SK-N-SH (cell line): ENCODE results near the gene THTPA. TPM values are rescaled to one million over a fixed set of nuclear protein-coding genes. Genes with fewer than 3 reads are reported as not detected.
"Not testable (repeated sequence)": the region's sequence is repeated elsewhere in the genome, so short reads cannot be mapped to it uniquely, and the experiment has no call there.

Source experiments
- CTCF ChIA-PET: fragments of 300-600, 350-600 bp; formaldehyde crosslinking; extraction: SDS; loops from one replicate; lab custom pipeline; 2021; lab: Yijun Ruan, JAX
- POLR2A ChIA-PET: fragments of 350-600 bp; sonication (Branson Sonifier 250); formaldehyde crosslinking; extraction: SDS; loops from one replicate; lab custom pipeline; 2020; ENCODE audit warnings: antibody characterized with exemption, inconsistent platforms; lab: Yijun Ruan, JAX
- DNase-seq: peaks from one replicate; pipeline ENCODE4 v3.0.0; 2012
- H2AFZ ChIP-seq: fragments of 200-600 bp; sonication (generic); 2 replicates; pipeline ENCODE4 v1.8.1; 2016; ENCODE audit warnings: antibody characterized with exemption, mild to moderate bottlenecking, low read depth
- H3F3A ChIP-seq: fragments of 200-600 bp; sonication (generic); replicated peaks from 2 replicates; pipeline ENCODE3; 2016; ENCODE audit warnings: antibody characterized with exemption, mild to moderate bottlenecking; ENCODE audit not compliant: insufficient read depth
- H3K27ac ChIP-seq, 2 experiments: fragments of 200-500 bp in 1 of 2; fragments of 200-600 bp in 1 of 2; sonication (Bioruptor generic) in 1 of 2; sonication (generic), shearing (Covaris generic) in 1 of 2; 2 replicates each; pipeline versions ENCODE4 v1.5.1 to v1.6.1; 2014 to 2016; ENCODE audit warnings: low read depth in 2 of 2, inconsistent platforms in 1 of 2, low read length in 1 of 2, mild to moderate bottlenecking in 1 of 2, mixed read lengths in 1 of 2
- H3K27me3 ChIP-seq: fragments of 200-600 bp; sonication (generic), shearing (Covaris generic); 2 replicates; pipeline ENCODE4 v1.6.1; 2016; ENCODE audit warnings: mixed run types; ENCODE audit not compliant: insufficient read depth
- H3K36me3 ChIP-seq, 2 experiments: fragments of 200-500 bp in 1 of 2; fragments of 200-600 bp in 1 of 2; sonication (Bioruptor generic) in 1 of 2; sonication (generic) in 1 of 2; replicated peaks in 1 of 2; 2 replicates each; pipeline versions ENCODE3 to v1.5.1; 2014 to 2016; ENCODE audit warnings: low read length in 1 of 2, mild to moderate bottlenecking in 1 of 2; ENCODE audit not compliant: insufficient read depth in 2 of 2, control insufficient read depth in 1 of 2
- H3K4me1 ChIP-seq, 2 experiments: fragments of 200-500 bp in 1 of 2; fragments of 200-600 bp in 1 of 2; sonication (Bioruptor generic) in 1 of 2; sonication (generic), shearing (Covaris generic) in 1 of 2; 2 replicates each; pipeline versions ENCODE4 v1.5.1 to v1.6.1; 2014 to 2016; ENCODE audit warnings: low read depth in 1 of 2, low read length in 1 of 2, mixed run types in 1 of 2; ENCODE audit not compliant: insufficient read depth in 2 of 2, control insufficient read depth in 1 of 2
- H3K4me2 ChIP-seq: fragments of 200-600 bp; sonication (generic), shearing (Covaris generic); 2 replicates; pipeline ENCODE4 v1.6.1; 2017; ENCODE audit warnings: mixed run types
- H3K4me3 ChIP-seq, 2 experiments: fragments of 200-500 bp in 1 of 2; fragments of 200-600 bp in 1 of 2; sonication (Bioruptor generic) in 1 of 2; sonication (generic), shearing (Covaris generic) in 1 of 2; 2 replicates each; pipeline versions ENCODE4 v1.5.1 to v1.8.1; 2014 to 2016; ENCODE audit warnings: low read depth in 2 of 2, inconsistent platforms in 1 of 2, low read length in 1 of 2, mild to moderate bottlenecking in 1 of 2, mixed read lengths in 1 of 2, moderate library complexity in 1 of 2
- H3K79me2 ChIP-seq: fragments of 200-600 bp; sonication (generic); 2 replicates; pipeline ENCODE4 v1.8.1; 2017; ENCODE audit warnings: mild to moderate bottlenecking; ENCODE audit not compliant: insufficient read depth
- H3K9ac ChIP-seq: fragments of 200-600 bp; sonication (generic); 2 replicates; pipeline ENCODE4 v1.6.1; 2017; ENCODE audit warnings: mixed run types
- H3K9me2 ChIP-seq: fragments of 200-600 bp; sonication (generic); 2 replicates; pipeline ENCODE4 v1.6.1; 2017; ENCODE audit warnings: mixed run types
- H3K9me3 ChIP-seq: fragments of 200-600 bp; sonication (generic); 2 replicates; pipeline ENCODE4 v1.6.1; 2017; ENCODE audit warnings: mixed run types, mild to moderate bottlenecking, moderate library complexity
- H4K20me1 ChIP-seq: fragments of 200-600 bp; sonication (generic); 2 replicates; pipeline ENCODE4 v1.6.1; 2017; ENCODE audit warnings: mild to moderate bottlenecking, mixed run types; ENCODE audit not compliant: insufficient read depth
- CHD2 ChIP-seq: fragments of 150-350 bp; IDR thresholded peaks from 2 replicates; pipeline ENCODE4 v1.6.1; 2018; ENCODE audit warnings: low read length; ENCODE audit not compliant: partially characterized antibody
- ELF1 ChIP-seq: IDR thresholded peaks from 2 replicates; pipeline ENCODE4 v1.4.0; 2012
- EZH2phosphoT487 ChIP-seq: fragments of 200-600 bp; sonication (generic); IDR thresholded peaks from 2 replicates; pipeline ENCODE4 v1.6.1; 2017; ENCODE audit warnings: low read depth, mixed run types, mild to moderate bottlenecking, antibody characterized with exemption, moderate library complexity, borderline replicate concordance
- FOXJ3 ChIP-seq: sonication (generic); formaldehyde crosslinking; IDR thresholded peaks from 2 replicates; pipeline ENCODE4 v1.5.1; 2020; ENCODE audit warnings: mild to moderate bottlenecking, missing genetic modification reagents
- FOXM1 ChIP-seq: IDR thresholded peaks from 2 replicates; pipeline ENCODE4 v1.4.0; 2012; ENCODE audit warnings: low read depth, mild to moderate bottlenecking
- GABPA ChIP-seq: IDR thresholded peaks from 2 replicates; pipeline ENCODE4 v1.4.0; 2012; ENCODE audit warnings: low read depth, mild to moderate bottlenecking
- GATA2 ChIP-seq: sonication (generic); formaldehyde crosslinking; IDR thresholded peaks from 2 replicates; pipeline ENCODE4 v1.5.0; 2020; ENCODE audit warnings: mild to moderate bottlenecking, missing genetic modification reagents
- JUND ChIP-seq: IDR thresholded peaks from 2 replicates; pipeline ENCODE4 v1.4.0; 2012
- MAX ChIP-seq: IDR thresholded peaks from 2 replicates; pipeline ENCODE4 v1.4.0; 2012; ENCODE audit warnings: low read depth
- NFIC ChIP-seq: IDR thresholded peaks from 2 replicates; pipeline ENCODE4 v1.4.0; 2012; ENCODE audit warnings: borderline replicate concordance
- RXRA ChIP-seq: IDR thresholded peaks from 2 replicates; pipeline ENCODE4 v1.4.0; 2012; ENCODE audit warnings: low read depth, mild to moderate bottlenecking, borderline replicate concordance
- WGBS: methylation state at CpG from one replicate; pipeline ENCODE4 v1.1.6; 2017; ENCODE audit warnings: low lambda C conversion rate; 5-methylcytosine and 5-hydroxymethylcytosine counted together
- polyA plus RNA-seq, 3 experiments: library from polyadenylated mRNA; depleted of rRNA; stranded (reverse); fragments of >200 nt; gene quantifications; 2 replicates each; pipeline ENCODE4 v1.2.3, GENCODE V29; 2012
- TF ChIP-seq, protein P1 (sequence below): IDR thresholded peaks from 2 replicates; pipeline ENCODE4; 2012

Gene THTPA
- polyA plus RNA-seq, 1 of the 3 experiments (the other 2 are of a cell fraction): 16.3 TPM

GRCh38 chr14:23536494-23536893 lies 19.6 kb upstream of the THTPA start:
- ChIA-PET POLR2A (interaction anchor here (0.9 kb wide), 1 partner anchor 19 kb away, joined by 3 read pairs; no protein-coding TSS in a partner anchor), CTCF (interaction anchor here (3.6 to 11.3 kb wide), 3 partner anchors 8 to 56 kb away, joined by 25 to 276 read pairs (median 136); partner anchors contain the start of gene THTPA)

GRCh38 chr14:23536906-23537305 lies 19.2 kb upstream of the THTPA start:
- not testable (repeated sequence) for H3K79me2 ChIP-seq, H4K20me1 ChIP-seq, H3K4me1 ChIP-seq, H3F3A ChIP-seq, H3K9ac ChIP-seq, H3K27me3 ChIP-seq, H3K4me3 ChIP-seq, H3K4me2 ChIP-seq, H2AFZ ChIP-seq, DNase-seq, H3K9me2 ChIP-seq, H3K27ac ChIP-seq, H3K9me3 ChIP-seq
- CTCF ChIA-PET: interaction anchor here (3.6 to 11.3 kb wide), 3 partner anchors 8 to 57 kb away, joined by 25 to 276 read pairs (median 136); partner anchors contain the start of gene THTPA
- POLR2A ChIA-PET: interaction anchor here (0.9 to 2.1 kb wide), 3 partner anchors 8 to 19 kb away, joined by 3 to 5 read pairs (median 3); no protein-coding TSS in a partner anchor
- H3K36me3 ChIP-seq: peaks cover 0 to 14% of the 10 kb centered on the region in 2 experiments
- 87% methylated on average over 6 of the region's 6 CpGs for WGBS

More at GRCh38 chr14:23536494-23536893, 19.6 kb upstream of the THTPA start:
- Histone ChIP-seq H3K27me3 (no peaks in the 10 kb centered on the region), H3K36me3 (peaks cover 0 to 14% of the 10 kb centered on the region in 2 experiments), H3K79me2 (no peaks in the 10 kb centered on the region), H3K9me3 (no peaks in the 10 kb centered on the region), H3K9ac (no peak overlapping the region), H3K9me2 (no peaks in the 10 kb centered on the region), H2AFZ (no peak overlapping the region), H3K4me2 (no peak overlapping the region), H3K4me1 (peaks cover 4 to 6% of the 10 kb centered on the region in 2 experiments; a peak in 1 of 4 replicates), H3F3A (no peaks in the 10 kb centered on the region), H3K4me3 (no peak overlapping the region), H4K20me1 (no peaks in the 10 kb centered on the region), H3K27ac (no peak overlapping the region)
- no peak for DNase-seq
- WGBS: 86% methylated on average over 2 of the region's 2 CpGs
- no peak for TF ChIP-seq NFIC

GRCh38 chr14:23537351-23538049 lies 18.6 kb upstream of the THTPA start:
- H3K9me3 ChIP-seq: no peaks in the 10 kb centered on the region
- CTCF ChIA-PET: interaction anchor here (3.6 to 11.3 kb wide), 3 partner anchors 9 to 57 kb away, joined by 25 to 276 read pairs (median 136); partner anchors contain the start of gene THTPA
- no peak for TF ChIP-seq MAX
- no peak for TF ChIP-seq GABPA
- TF ChIP-seq RXRA: no peak
- TF ChIP-seq, protein P1, sequence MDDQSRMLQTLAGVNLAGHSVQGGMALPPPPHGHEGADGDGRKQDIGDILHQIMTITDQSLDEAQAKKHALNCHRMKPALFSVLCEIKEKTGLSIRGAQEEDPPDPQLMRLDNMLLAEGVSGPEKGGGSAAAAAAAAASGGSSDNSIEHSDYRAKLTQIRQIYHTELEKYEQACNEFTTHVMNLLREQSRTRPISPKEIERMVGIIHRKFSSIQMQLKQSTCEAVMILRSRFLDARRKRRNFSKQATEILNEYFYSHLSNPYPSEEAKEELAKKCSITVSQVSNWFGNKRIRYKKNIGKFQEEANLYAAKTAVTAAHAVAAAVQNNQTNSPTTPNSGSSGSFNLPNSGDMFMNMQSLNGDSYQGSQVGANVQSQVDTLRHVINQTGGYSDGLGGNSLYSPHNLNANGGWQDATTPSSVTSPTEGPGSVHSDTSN: no peak
- no peak for TF ChIP-seq FOXJ3 (CRISPR knock-in tag)
- TF ChIP-seq JUND: no peak
- TF ChIP-seq EZH2phosphoT487: no peak
- TF ChIP-seq ELF1: no peak
- TF ChIP-seq FOXM1: no peak
- TF ChIP-seq GATA2 (CRISPR knock-in tag): no peak
- no peak for TF ChIP-seq CHD2
- TF ChIP-seq, all 33 proteins: peak for 0
- DNase-seq: no peak
- 86% methylated on average over 13 of the region's 13 CpGs for WGBS
- Histone ChIP-seq H4K20me1 (no peaks in the 10 kb centered on the region), H2AFZ (no peak overlapping the region), H3K27ac (no peak overlapping the region), H3K4me3 (no peak overlapping the region), H3K4me1 (peaks cover 4 to 6% of the 10 kb centered on the region in 2 experiments; a peak in 1 of 4 replicates), H3K9me2 (no peaks in the 10 kb centered on the region), H3K27me3 (no peaks in the 10 kb centered on the region), H3K79me2 (no peaks in the 10 kb centered on the region), H3K9ac (no peak overlapping the region), H3F3A (no peaks in the 10 kb centered on the region), H3K4me2 (no peak overlapping the region), H3K36me3 (peaks cover 0 to 14% of the 10 kb centered on the region in 2 experiments)
- POLR2A ChIA-PET: interaction anchor here (1.1 to 2.1 kb wide), 4 partner anchors 9 to 59 kb away, joined by 3 to 5 read pairs (median 4); no protein-coding TSS in a partner anchor
